GM21526 (cell line): ENCODE measurements around the gene CD8B2.
"Not testable (repeated sequence)": the region's sequence is repeated elsewhere in the genome, so short reads cannot be mapped to it uniquely, and the experiment has no call there.

Experiments used
- ATAC-seq: cut with Tn5 transposase; IDR thresholded peaks from one replicate; pipeline ENCODE4 v1.9.1; 2021; ENCODE audit warnings: moderate library complexity; ENCODE audit not compliant: unreplicated experiment, low FRiP score

Gene CD8B2

DNA sequence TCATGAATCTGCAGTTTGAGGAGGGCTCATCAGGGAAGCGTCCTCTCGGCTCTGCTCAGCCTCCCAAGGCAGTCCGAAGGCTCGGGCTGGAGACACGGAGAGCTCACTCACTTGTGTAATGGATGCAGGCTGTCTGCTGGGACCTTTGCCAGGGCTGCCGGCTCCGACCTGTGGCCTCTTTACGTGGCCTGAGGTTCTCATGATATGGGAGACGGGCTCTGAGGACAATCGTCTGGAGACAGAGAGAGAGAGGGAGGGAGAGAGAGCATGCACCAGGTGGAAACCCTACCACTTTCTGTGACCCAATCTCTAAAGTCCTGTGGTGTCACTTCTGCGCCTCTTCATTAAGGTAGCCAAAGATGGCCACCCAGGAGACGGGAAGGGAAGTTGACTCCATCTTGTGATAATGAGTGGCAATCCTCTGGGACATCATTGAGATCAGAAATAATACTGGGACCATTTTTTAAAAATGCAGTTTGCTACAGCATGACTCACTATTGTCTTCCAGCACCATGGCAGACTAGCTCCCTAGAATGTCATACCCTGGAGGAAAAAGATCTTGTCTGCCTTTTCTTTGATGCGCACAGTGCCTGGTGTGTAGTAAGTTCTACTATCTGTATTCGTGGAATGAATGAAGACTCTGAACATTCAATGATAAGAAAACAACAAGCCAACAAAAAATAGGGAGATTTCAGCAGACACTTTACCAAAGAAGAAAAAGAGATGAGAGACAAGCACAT, 60.2 kb downstream of the CD8B2 start:
- ATAC-seq, result no peak

DNA sequence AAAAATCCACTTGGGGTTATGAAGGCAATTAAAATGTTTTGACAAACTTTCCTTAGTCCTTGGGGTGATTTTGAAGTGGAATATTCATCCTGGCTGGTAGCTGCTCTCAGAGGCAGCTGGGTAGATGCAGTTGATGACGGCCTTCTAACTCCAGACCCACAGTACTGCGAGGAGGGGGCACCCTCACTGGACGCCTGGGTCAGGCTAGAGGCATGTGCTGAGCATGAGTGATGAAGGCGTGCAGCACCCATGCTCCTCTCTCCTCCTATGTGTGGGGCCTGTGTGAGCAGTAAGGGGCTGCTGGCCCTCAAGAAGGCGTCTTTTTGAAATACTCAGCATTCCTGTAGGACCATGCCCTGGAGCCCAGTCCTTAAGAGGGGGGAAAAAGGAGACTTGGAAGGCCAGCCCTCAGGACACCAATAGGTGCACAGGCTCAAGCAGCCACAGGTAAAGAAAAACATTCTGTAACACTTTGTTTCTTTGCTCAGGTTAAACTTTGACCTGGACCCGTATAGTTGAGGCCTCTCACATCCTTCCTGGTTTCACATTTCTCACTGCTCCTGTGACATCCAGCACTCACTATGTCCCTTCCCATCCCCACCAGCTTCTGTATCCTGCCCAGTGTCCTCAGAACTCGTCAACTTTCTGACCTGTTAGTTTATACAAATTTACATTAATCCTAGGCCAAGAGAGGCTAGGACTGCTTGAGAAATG, 64.4 kb downstream of the CD8B2 start:
- no peak for ATAC-seq

DNA sequence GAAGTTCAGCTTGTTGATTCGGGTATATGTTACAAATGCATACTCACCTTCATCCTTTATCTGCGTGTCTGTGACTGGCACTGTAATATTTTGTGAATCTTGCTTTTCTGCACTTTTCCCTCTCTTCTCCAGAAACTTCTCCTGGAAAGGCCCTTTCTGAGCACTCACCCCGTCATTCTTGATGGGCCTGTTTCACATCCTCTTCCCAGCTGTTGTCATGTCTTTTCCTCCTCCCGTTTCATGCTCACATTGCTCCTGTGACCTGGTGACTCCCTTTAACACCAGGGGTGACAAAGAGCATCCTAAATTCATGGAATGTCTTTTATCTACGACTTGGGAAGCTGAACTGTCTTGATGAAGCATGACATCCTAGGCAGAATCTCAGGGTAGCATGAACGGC, 65.8 kb downstream of the CD8B2 start:
- no peak for ATAC-seq

DNA sequence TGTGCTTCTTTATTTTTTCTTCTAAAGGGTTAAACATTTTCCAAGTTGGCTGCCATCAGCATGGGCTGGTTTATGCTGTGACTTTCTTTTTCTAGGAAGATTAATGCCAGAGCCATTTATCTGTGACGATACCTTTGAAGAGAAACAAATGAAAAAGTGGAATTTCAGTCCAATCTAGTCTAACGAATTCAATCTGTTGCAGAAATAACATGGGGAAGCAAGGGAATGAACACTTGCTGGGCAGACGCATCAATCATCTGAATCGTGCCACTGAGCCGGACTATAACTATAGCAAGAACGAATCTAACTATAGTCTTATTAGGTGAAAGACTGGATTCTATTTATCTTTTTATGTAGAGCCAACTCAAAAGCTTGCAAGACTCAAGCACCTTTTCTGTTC, 66.2 kb downstream of the CD8B2 start:
- no peak for ATAC-seq

DNA sequence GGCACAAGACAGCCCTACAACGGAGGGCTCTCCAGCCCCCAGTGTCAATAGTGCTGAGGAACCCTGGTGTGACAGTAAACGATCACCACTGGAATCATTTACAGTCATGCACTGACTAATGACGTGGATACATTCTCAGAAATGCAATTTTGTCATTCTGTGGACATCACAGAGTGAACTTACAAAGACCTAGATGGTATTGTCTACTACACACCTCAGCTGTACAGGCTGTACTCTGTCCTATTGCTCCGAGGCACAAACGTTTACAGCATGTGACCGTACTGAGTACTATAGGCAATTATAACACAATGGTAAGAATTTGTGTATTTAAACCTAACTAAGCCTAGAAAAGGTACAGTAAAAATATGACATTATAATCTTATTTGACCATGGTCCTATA, 67.2 kb downstream of the CD8B2 start:
- ATAC-seq, result no peak

DNA sequence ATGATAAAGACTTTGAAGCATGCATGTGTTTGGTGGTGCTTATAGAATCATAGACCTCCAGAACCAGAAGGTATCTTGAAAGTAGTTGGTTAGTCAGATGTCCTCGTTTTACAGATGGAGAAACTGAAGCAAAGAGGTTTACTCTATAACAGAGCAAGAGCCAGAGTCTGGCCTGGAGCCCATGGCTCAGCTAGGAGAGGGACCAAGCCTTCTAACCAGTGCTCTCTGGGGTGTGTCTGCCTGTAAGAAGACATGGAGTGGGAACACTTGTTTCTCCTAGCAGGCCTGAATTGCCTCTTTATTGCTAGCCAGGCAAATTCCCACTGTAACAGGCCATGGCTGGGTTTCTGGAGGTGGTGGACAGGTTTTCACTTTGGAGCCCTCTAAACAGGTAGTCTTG, 67.9 kb downstream of the CD8B2 start:
- ATAC-seq, result no peak

DNA sequence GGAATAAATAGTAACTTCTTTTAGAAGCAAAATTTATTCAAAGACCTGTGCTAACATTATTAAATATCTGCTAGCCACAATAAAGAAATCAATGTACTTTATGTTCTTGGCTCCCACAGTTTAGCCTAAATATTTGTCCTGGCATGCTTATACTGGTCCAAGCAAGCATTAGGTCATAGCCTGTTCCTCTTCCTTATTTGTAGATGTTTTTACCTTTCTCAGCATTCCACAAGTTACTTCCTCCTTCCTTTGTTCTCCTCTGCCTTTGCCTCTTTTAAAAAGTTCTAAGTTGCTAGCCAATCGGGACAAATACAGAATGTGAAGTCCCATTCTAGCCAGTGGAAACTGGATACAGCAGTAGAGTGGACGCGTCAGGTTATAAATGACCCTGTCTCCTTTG, 72.6 kb downstream of the CD8B2 start:
- not testable (repeated sequence) for ATAC-seq

DNA sequence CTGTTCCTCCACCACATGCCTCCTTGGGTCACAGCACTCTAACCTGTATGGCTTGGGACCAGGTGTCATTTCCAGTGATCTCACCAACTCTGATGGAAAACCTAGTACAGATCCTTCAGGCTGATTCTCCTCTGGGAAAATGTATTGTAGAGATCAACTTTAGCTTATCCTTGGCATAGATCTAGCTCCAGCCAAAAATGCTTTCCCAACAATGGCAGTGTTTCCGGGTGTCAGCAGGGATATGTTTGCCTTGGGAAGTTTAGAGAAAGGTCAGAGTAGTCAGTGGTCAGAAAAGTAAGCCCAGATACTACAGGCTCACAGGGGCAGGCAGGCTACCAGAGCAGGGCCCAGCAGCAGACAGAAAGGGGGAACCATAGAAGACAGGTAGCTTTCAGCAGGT, 73.6 kb downstream of the CD8B2 start:
- no peak for ATAC-seq

DNA sequence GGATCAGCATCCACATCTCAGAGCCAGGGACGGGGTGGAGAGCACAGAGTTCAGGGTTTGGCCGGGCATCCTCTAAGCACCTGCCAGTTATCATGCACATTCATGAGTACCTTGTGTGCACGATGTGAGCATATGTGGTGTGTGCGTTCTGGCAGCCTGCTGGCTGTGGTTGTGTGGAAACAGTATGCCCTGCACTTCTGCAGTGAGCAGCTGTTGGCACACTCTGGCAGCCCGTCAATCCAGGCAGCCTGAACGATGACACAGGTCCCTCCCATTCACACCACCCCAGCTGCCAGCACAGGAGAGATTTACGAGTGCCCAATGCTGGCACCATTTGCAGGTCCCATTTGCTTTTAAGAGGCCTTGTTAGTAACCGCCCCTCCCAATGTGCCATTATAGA, 74.2 kb downstream of the CD8B2 start:
- ATAC-seq, result no peak

DNA sequence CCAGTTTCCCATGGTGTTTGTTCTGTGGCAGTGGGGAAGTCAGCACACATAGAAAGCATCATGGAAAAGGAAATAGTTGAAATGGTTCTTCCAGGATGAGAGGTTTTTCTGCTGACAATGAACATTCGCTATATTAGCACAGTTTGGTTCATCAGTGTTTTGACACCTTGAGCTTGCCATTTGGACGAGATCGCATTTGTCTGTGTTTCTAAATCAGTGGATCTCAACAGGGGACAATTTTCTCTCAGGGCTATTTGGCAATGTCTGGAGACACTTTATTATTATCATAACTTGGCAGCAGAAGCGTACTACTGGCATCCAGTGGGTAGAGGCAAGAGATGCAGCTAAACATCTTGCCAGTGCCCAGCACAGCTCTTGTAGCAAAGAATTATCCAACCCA, 74.6 kb downstream of the CD8B2 start:
- no peak for ATAC-seq

DNA sequence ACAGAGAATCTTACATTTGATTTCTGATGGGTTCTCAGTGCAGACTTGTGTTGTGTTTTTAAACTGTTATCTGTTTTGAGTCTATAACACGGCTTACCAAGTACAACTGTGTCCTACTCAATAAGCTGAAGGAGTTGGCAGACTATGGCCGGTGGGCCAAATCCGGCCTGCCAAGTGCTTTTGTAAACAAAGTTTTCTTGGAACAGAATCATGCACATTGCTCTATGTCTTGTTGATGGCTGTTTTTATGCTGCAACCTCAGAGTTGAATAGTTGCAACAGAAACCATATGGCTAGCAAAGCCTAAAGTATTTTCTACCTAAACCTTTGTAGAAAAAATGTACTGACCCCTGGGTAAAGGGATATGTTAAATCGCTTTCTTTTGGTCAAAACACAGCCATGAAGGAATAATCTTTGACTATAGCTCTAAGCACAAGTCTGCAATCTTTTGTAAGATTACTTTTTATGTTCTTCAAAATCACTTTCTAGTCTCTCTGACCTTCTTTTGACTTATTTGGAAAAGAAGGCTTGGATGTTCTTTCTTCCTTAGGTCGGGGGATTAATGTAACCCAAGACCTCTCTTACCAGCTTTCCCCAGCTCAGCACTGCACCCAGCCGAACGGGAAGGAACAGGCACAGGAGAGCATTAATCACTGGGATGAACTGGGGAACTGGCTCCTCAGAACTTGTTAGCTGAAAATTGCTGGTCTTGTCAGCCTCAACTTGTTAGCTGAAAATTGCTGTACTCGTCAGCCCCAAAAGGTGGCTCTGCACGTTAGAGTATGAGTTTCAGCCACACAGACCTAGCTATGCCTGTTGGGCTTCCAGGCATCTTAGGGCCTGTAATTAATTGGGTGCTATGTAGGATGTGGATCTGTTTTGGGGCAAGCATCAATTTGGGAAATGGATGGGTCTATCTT, 75.4 kb downstream of the CD8B2 start:
- ATAC-seq, result no peak

DNA sequence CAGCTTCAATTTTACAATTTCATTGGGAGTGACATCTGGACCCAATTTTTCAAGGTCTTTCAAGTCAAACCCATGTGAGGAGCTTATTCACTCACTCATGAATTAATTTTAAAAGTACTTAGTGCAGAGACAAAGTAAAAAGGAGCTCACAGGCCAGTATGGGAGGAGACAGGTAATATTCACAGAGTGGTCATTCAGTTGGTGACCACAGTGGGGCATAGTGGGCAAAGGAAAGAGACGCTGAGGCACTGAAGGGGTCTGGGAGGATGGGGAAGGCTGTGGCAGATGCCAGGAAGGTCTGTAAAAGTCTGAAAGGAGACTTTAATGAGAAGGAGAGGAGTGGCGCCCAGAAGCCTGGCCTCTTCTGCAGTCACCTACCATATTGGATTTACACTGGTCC, 76.0 kb downstream of the CD8B2 start:
- no peak for ATAC-seq

DNA sequence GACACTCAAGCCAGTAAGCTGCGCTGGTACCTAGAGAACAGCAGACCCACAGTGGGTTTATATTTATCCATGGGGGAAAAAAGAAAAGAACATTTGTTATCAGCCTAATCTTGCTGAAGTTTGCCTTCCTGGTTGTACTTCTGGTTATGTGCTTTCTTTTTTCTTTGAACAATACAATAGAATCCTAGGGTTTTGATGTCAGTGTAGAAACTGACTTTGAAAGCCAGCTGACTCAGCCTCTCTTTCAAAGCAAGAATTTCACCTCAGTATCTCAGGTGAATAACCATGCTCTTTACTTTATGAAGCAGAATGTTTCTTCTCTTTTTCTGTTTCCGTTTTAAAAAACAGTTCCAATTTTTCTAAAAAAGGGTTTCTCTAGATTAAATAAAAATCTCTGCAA, 78.4 kb downstream of the CD8B2 start:
- ATAC-seq, result no peak

DNA sequence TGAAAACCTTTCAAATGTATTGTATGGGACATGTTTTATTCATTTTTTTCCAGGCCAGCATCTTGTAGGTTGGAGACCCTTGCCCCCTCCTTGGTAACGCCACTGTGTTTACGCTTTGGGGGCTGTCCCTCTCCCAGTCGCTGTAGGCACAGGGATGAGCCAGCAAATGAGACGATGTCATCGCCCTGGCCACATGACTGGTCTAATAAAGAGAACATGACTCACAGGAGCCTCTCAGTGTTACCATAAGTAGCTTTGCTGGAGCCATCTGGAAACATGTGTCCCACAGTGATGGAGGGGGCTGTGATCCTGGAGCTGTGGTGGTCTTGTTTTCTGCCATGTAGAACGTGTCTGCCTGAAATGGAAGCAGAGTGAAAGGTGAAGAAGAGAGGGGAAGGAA, 78.9 kb downstream of the CD8B2 start:
- ATAC-seq, result no peak

DNA sequence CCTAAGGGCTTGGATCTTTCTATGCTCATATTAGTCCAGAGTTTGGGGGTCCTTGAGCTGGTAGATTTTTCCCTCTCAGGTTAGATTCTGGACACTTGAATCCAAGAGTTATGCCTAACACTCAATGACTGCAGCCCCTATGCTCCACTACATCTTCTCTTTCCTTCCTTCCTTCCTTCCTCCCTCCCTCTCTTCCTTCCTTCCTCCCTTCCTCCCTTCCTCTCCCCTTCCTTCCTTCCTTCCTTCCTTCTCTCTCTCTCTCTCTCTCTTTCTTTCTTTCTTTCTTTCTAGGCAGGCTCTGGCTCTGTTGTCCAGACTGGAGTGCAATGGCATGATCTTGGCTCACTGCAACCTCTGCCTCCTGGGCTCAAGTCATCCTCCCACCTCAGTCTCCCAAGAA, 79.3 kb downstream of the CD8B2 start:
- ATAC-seq, result not testable (repeated sequence)

DNA sequence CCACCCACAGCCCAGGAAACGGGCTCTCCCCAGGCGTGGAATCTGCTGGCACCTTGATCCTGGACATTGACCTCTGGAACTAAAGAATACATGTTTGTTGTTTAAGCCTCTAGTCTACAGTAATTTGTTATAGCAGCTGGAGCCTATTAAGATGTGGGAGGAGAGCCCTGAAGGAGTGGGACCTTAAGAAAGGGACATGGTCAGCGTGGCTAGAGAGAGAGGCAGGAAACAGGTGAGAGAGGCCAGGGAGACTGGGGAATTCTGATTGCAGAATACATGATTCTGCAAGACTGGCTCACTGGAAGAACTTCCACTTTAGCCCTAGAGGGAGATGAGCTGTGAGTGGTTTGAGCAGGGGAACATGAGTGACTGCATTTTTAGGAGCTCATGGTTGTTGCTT, 83.2 kb downstream of the CD8B2 start:
- ATAC-seq, result no peak
